Thymus (tissue), 11 donors: ENCODE results near the gene MYADM. TPM values are rescaled to one million over a fixed set of nuclear protein-coding genes. Genes with fewer than 3 reads are reported as not detected.
A peak's percentile ranks its signal among the peaks of the same experiment; 100 is the strongest.

Experiments used
- DNase-seq, 9 donors: peaks; one replicate each; pipeline ENCODE4 v3.0.0-alpha.2; 2013; ENCODE audit warnings: low spot score in 9 of 9, low read depth in 6 of 9, missing footprints in 1 of 9
- H3K27ac ChIP-seq, 2 donors: one replicate each; pipeline ENCODE4 v1.5.1; 2013; ENCODE audit warnings: control low read depth in 1 of 2, low read depth in 1 of 2, low read length in 1 of 2, mild to moderate bottlenecking in 1 of 2, moderate library complexity in 1 of 2
- H3K27me3 ChIP-seq, 2 donors: one replicate each; pipeline ENCODE4 v1.5.1; 2013; ENCODE audit warnings: low read length in 1 of 2; ENCODE audit not compliant: control insufficient read depth in 2 of 2, insufficient read depth in 1 of 2
- H3K36me3 ChIP-seq, 2 donors: one replicate each; pipeline ENCODE4 v1.5.1; 2013; ENCODE audit warnings: low read length in 1 of 2, mild to moderate bottlenecking in 1 of 2, moderate library complexity in 1 of 2; ENCODE audit not compliant: control insufficient read depth in 2 of 2, insufficient read depth in 2 of 2
- H3K4me1 ChIP-seq, 2 donors: one replicate each; pipeline ENCODE4 v1.5.1; 2013; ENCODE audit warnings: low read length in 2 of 2; ENCODE audit not compliant: control insufficient read depth in 2 of 2, insufficient read depth in 2 of 2
- H3K4me3 ChIP-seq, 2 donors: one replicate each; pipeline ENCODE4 v1.5.1; 2013; ENCODE audit warnings: low read length in 2 of 2, control low read depth in 1 of 2, mild to moderate bottlenecking in 1 of 2
- H3K9me3 ChIP-seq, 2 donors: one replicate each; pipeline ENCODE4 v1.5.1; 2013; ENCODE audit warnings: low read length in 1 of 2, mild to moderate bottlenecking in 1 of 2; ENCODE audit not compliant: control insufficient read depth in 2 of 2, insufficient read depth in 1 of 2
- WGBS: extraction: QIAGEN DNeasy Blood & Tissue Kit; methylation state at CpG from one replicate; pipeline ENCODE4 v1.1.7; 2013; 5-methylcytosine and 5-hydroxymethylcytosine counted together
- polyA plus RNA-seq: library from polyadenylated mRNA; stranded (reverse); fragments of 200-250 nt; gene quantifications from one replicate; pipeline ENCODE4 v1.2.3, GENCODE V29; 2013
- total RNA-seq: library from RNA; stranded (reverse); fragments of 120-200 nt; gene quantifications from one replicate; pipeline ENCODE4 v1.2.4, GENCODE V29; 2013
- donor health status: healthy.

MYADM gene
- total and polyA plus RNA-seq, 2 donors: 4.5 to 34.4 TPM

GRCh38 chr19:53871454-53871853, 3.8 kb downstream of the MYADM start:
- H3K4me3 ChIP-seq: no peak overlapping the region
- DNase-seq: no peak
- peaks cover 0 to 8% of the 10 kb centered on the region in 2 donors for H3K27me3 ChIP-seq
- WGBS: 24% methylated on average over 7 of the region's 7 CpGs
- H3K4me1 ChIP-seq: peaks cover 21 to 75% of the 10 kb centered on the region in 2 donors
- H3K27ac ChIP-seq: peak overlapping the region; percentile 48 to 81
- H3K9me3 ChIP-seq: peaks cover 0 to 7% of the 10 kb centered on the region in 2 donors
- peaks cover 23 to 27% of the 10 kb centered on the region in 2 donors for H3K36me3 ChIP-seq

- Histone ChIP-seq H3K27me3 (peaks cover 0 to 8% of the 10 kb centered on the region in 2 donors), H3K4me3 (no peak overlapping the region), H3K27ac (peak overlapping the region; percentile 25 to 51), H3K4me1 (peaks cover 27 to 78% of the 10 kb centered on the region in 2 donors), H3K9me3 (no peaks in the 10 kb centered on the region), H3K36me3 (peaks cover 23 to 28% of the 10 kb centered on the region in 2 donors)
- 97% methylated on average over 6 of the region's 6 CpGs for WGBS
- no peak for DNase-seq
These were observed 5.1 kb downstream of the MYADM start for GRCh38 chr19:53872762-53873161.

- DNase-seq: no peak
- Histone ChIP-seq H3K9me3 (no peaks in the 10 kb centered on the region), H3K4me1 (peaks cover 28 to 79% of the 10 kb centered on the region in 2 donors), H3K27me3 (peaks cover 3 to 4% of the 10 kb centered on the region in 2 donors), H3K4me3 (peak overlapping the region in 1 of 2 donors; percentile 27), H3K27ac (peak overlapping the region; percentile 83 to 97), H3K36me3 (peaks cover 23 to 28% of the 10 kb centered on the region in 2 donors)
- 97% methylated on average over 51 of the region's 51 CpGs for WGBS
These were observed 6.3 kb downstream of the MYADM start for GRCh38 chr19:53873773-53874605.

GRCh38 chr19:53874606-53874990, 6.9 kb downstream of the MYADM start:
- Histone ChIP-seq H3K4me1 (peaks cover 31 to 82% of the 10 kb centered on the region in 2 donors), H3K9me3 (no peaks in the 10 kb centered on the region), H3K36me3 (peaks cover 23 to 28% of the 10 kb centered on the region in 2 donors), H3K27me3 (peaks cover 6 to 10% of the 10 kb centered on the region in 2 donors), H3K27ac (peak overlapping the region; percentile 94 to 97), H3K4me3 (peak overlapping the region; percentile 27 to 28)
- peak in 2 of 9 donors; percentile 44 to 73 for DNase-seq
- 39% methylated on average over 6 of the region's 6 CpGs for WGBS

- Histone ChIP-seq H3K9me3 (no peaks in the 10 kb centered on the region), H3K27ac (peak overlapping the region; percentile 84 to 97), H3K27me3 (peaks cover 12 to 21% of the 10 kb centered on the region in 2 donors), H3K36me3 (peaks cover 20 to 24% of the 10 kb centered on the region in 2 donors), H3K4me1 (peaks cover 31 to 81% of the 10 kb centered on the region in 2 donors), H3K4me3 (no peak overlapping the region)
- no peak for DNase-seq
- WGBS: 93% methylated on average over 17 of the region's 17 CpGs
These were observed 8.1 kb downstream of the MYADM start for GRCh38 chr19:53875602-53876325.

- peak overlapping the region in 1 of 2 donors; percentile 97 for H3K27ac ChIP-seq
- peaks cover 39 to 83% of the 10 kb centered on the region in 2 donors for H3K4me1 ChIP-seq
- H3K9me3 ChIP-seq: no peaks in the 10 kb centered on the region
- 93% methylated on average over 6 of the region's 6 CpGs for WGBS
- H3K36me3 ChIP-seq: peaks cover 16 to 24% of the 10 kb centered on the region in 2 donors
- no peak for DNase-seq
- no peak overlapping the region for H3K4me3 ChIP-seq
- peaks cover 12 to 31% of the 10 kb centered on the region in 2 donors for H3K27me3 ChIP-seq
These were observed 9.1 kb downstream of the MYADM start for GRCh38 chr19:53876651-53877224.

- Histone ChIP-seq H3K9me3 (no peaks in the 10 kb centered on the region), H3K4me3 (no peak overlapping the region), H3K27ac (peak overlapping the region; percentile 60 to 69), H3K27me3 (peaks cover 12 to 37% of the 10 kb centered on the region in 2 donors), H3K4me1 (peaks cover 40 to 82% of the 10 kb centered on the region in 2 donors), H3K36me3 (peaks cover 16 to 24% of the 10 kb centered on the region in 2 donors)
- peak in 2 of 9 donors; percentile 39 to 67 for DNase-seq
- 68% methylated on average over 10 of the region's 10 CpGs for WGBS
These were observed 9.7 kb downstream of the MYADM start for GRCh38 chr19:53877361-53877766.

- Histone ChIP-seq H3K27ac (no peak overlapping the region), H3K4me1 (peaks cover 45 to 89% of the 10 kb centered on the region in 2 donors), H3K4me3 (peak overlapping the region; percentile 62 to 65), H3K27me3 (peaks cover 15 to 51% of the 10 kb centered on the region in 2 donors), H3K36me3 (peaks cover 7 to 18% of the 10 kb centered on the region in 2 donors), H3K9me3 (no peaks in the 10 kb centered on the region)
- 35% methylated on average over 12 of the region's 12 CpGs for WGBS
- no peak for DNase-seq
These were observed 11.1 kb downstream of the MYADM start for GRCh38 chr19:53878776-53879139.
